ENCODE data around the gene CAPN15. TPM values are rescaled to one million over a fixed set of nuclear protein-coding genes. Genes with fewer than 3 reads are reported as not detected.
"Not testable (repeated sequence)": the region's sequence is repeated elsewhere in the genome, so short reads cannot be mapped to it uniquely, and the experiment has no call there.

Gene CAPN15
- total and polyA plus RNA-seq, 2 of the 4 experiments (the other 2 are of a cell fraction), result 9.3 to 24.3 TPM

DNA sequence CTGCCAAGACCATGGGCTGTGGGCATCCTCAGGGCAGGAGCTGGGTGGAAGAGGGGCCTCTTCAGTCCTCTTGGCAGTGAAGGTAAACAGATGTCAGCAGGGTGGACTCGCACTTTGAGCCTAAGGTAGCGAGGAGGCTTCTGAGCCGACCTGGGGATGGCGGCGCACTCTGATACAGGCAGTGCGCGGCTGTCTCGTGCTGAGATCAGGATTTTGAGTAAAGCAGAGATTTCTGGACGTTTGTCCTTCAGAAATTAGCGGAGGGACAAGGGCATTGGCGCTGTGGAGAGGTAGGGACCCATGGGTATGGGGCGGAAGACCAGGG, 69.2 kb downstream of the CAPN15 start:
- no peak overlapping the region for H3K14ac ChIP-seq (replicated peaks; ENCODE audit: low read depth, low read length)
- H4K20me1 ChIP-seq (ENCODE audit: insufficient read depth, low read length), result peaks cover 51% of the 10 kb centered on the region
- no peak overlapping the region for H3K4ac ChIP-seq (ENCODE audit: low read depth, low read length)
- H3K79me1 ChIP-seq (ENCODE audit: low read depth in 1 of 2, low read length in 2 of 2), result peaks cover 21 to 85% of the 10 kb centered on the region in 2 experiments; a peak in 3 of 4 replicates
- H3K9ac ChIP-seq (ENCODE audit: low read depth, low read length), result no peak overlapping the region
- H2BK120ac ChIP-seq (ENCODE audit: low read depth, low read length), result no peak overlapping the region
- no peak overlapping the region for H3K27ac ChIP-seq (ENCODE audit: insufficient read depth, low read length)
- H4K5ac ChIP-seq (ENCODE audit: low read depth, low read length), result no peak overlapping the region
- H2AFZ ChIP-seq (replicated peaks; ENCODE audit: low read length, poor library complexity), result no peak overlapping the region
- TF ChIP-seq MXI1 (IDR thresholded peaks at IDR 0.05; ENCODE audit: borderline replicate concordance, low read depth, low read length) (no peak), SMC3 (IDR thresholded peaks at IDR 0.05; ENCODE audit: low read depth, low read length) (no peak), FOS (IDR thresholded peaks at IDR 0.05; ENCODE audit: low read depth, low read length) (no peak), NFE2L2 (IDR thresholded peaks at IDR 0.05; ENCODE audit: low read depth, low read length) (no peak), MAFK (IDR thresholded peaks at IDR 0.05; ENCODE audit: low read depth, low read length) (no peak), CEBPB (IDR thresholded peaks at IDR 0.05; ENCODE audit: low read depth, low read length) (no peak), POLR2A (IDR thresholded peaks at IDR 0.05; ENCODE audit: low read depth, low read length) (no peak)
- TF ChIP-seq, protein P1, sequence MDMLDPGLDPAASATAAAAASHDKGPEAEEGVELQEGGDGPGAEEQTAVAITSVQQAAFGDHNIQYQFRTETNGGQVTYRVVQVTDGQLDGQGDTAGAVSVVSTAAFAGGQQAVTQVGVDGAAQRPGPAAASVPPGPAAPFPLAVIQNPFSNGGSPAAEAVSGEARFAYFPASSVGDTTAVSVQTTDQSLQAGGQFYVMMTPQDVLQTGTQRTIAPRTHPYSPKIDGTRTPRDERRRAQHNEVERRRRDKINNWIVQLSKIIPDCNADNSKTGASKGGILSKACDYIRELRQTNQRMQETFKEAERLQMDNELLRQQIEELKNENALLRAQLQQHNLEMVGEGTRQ (IDR thresholded peaks at IDR 0.05; ENCODE audit: low read depth, low read length), result no peak
- ChIA-PET POLR2A (ENCODE audit: unreplicated experiment) (no interaction called here), CTCF (no interaction called here)
- H3K23ac ChIP-seq (ENCODE audit: low read depth, low read length), result no peak overlapping the region
- BruUV-seq (replicated peaks), result no TSS peak
- H3K56ac ChIP-seq (ENCODE audit: extremely low read depth, insufficient read depth, low read length), result no peak overlapping the region
- H2BK5ac ChIP-seq (ENCODE audit: low read depth, low read length, poor library complexity, severe bottlenecking), result no peak overlapping the region
- in situ Hi-C loops (cut with MboI; ENCODE audit: low sequenced_read_pairs), result no loop called here
- ATAC-seq (ENCODE audit: low read depth) (no peak), DNase-seq (no peak)
- H3K9me3 ChIP-seq (ENCODE audit: control insufficient read depth, insufficient read depth, low read length), result no peaks in the 10 kb centered on the region
- 0 out of 2 replicates have a peak, but pooled peaks cover 4% of the 10 kb centered on the region for H3K9me1 ChIP-seq (ENCODE audit: insufficient read depth, low read length)
- no peak overlapping the region for H3K4me2 ChIP-seq (ENCODE audit: low read depth, low read length)
- H4K8ac ChIP-seq (ENCODE audit: low read depth in 2 of 2, low read length in 2 of 2), result no peak overlapping the region
- H2BK20ac ChIP-seq (ENCODE audit: low read depth, low read length), result no peak overlapping the region
- H3K27me3 ChIP-seq (ENCODE audit: control insufficient read depth, insufficient read depth, low read length), result no peaks in the 10 kb centered on the region
- no peak overlapping the region for H3K18ac ChIP-seq (ENCODE audit: low read depth, low read length)
- peaks cover 8% of the 10 kb centered on the region; the same call in 1 of the 2 replicates for H3K36me3 ChIP-seq (ENCODE audit: control insufficient read depth, insufficient read depth, low read length)
- dilution Hi-C loops (cut with HindIII; ENCODE audit: low sequenced_read_pairs, unreplicated experiment), result no loop called here
- 93% methylated on average over 11 of the region's 12 CpGs; no CpG with 5 or more reads in 1 of the 2 experiments for WGBS, 2 experiments (ENCODE audit: extremely low coverage in 2 of 2, insufficient read length in 1 of 2)
- H2BK15ac ChIP-seq (ENCODE audit: low read depth, low read length), result no peak overlapping the region
- H2AK5ac ChIP-seq (ENCODE audit: low read depth, low read length), result no peak overlapping the region
- no peak overlapping the region for H2AK9ac ChIP-seq (replicated peaks; ENCODE audit: low read depth, low read length, poor library complexity)
- H3K4me1 ChIP-seq (ENCODE audit: control insufficient read depth, insufficient read depth, low read length), result no peaks in the 10 kb centered on the region
- intact Hi-C loops (cut with micrococcal nuclease), result no loop called here
- no peak overlapping the region for H4K91ac ChIP-seq (ENCODE audit: insufficient read depth, low read depth, low read length)
- H3K4me3 ChIP-seq (ENCODE audit: insufficient read depth, low read depth, low read length), result no peak overlapping the region

GRCh38 chr16:597655-598054, 70.1 kb downstream of the CAPN15 start:
- dilution Hi-C loops (cut with HindIII; ENCODE audit: low sequenced_read_pairs, unreplicated experiment); H3K14ac ChIP-seq (replicated peaks; ENCODE audit: low read depth, low read length); H3K4me1 ChIP-seq (ENCODE audit: control insufficient read depth, insufficient read depth, low read length); H2AFZ ChIP-seq (replicated peaks; ENCODE audit: low read length, poor library complexity); H3K27ac ChIP-seq (ENCODE audit: insufficient read depth, low read length); H3K4me2 ChIP-seq (ENCODE audit: low read depth, low read length); H3K4ac ChIP-seq (ENCODE audit: low read depth, low read length); H3K27me3 ChIP-seq (ENCODE audit: control insufficient read depth, insufficient read depth, low read length); H3K9me1 ChIP-seq (ENCODE audit: insufficient read depth, low read length); H3K18ac ChIP-seq (ENCODE audit: low read depth, low read length); H2BK15ac ChIP-seq (ENCODE audit: low read depth, low read length); DNase-seq; H2BK5ac ChIP-seq (ENCODE audit: low read depth, low read length, poor library complexity, severe bottlenecking); CTCF ChIA-PET; BruUV-seq (replicated peaks); intact Hi-C loops (cut with micrococcal nuclease); H4K5ac ChIP-seq (ENCODE audit: low read depth, low read length); H3K9ac ChIP-seq (ENCODE audit: low read depth, low read length); H4K8ac ChIP-seq (ENCODE audit: low read depth in 2 of 2, low read length in 2 of 2); H2AK9ac ChIP-seq (replicated peaks; ENCODE audit: low read depth, low read length, poor library complexity); H3K23ac ChIP-seq (ENCODE audit: low read depth, low read length); H4K91ac ChIP-seq (ENCODE audit: insufficient read depth, low read depth, low read length); H2BK20ac ChIP-seq (ENCODE audit: low read depth, low read length); in situ Hi-C loops (cut with MboI; ENCODE audit: low sequenced_read_pairs); H3K36me3 ChIP-seq (ENCODE audit: control insufficient read depth, insufficient read depth, low read length); H2AK5ac ChIP-seq (ENCODE audit: low read depth, low read length); H3K56ac ChIP-seq (ENCODE audit: extremely low read depth, insufficient read depth, low read length); POLR2A ChIA-PET (ENCODE audit: unreplicated experiment); H3K4me3 ChIP-seq (ENCODE audit: insufficient read depth, low read depth, low read length); H2BK120ac ChIP-seq (ENCODE audit: low read depth, low read length); H3K9me3 ChIP-seq (ENCODE audit: control insufficient read depth, insufficient read depth, low read length); ATAC-seq (ENCODE audit: low read depth): not testable (repeated sequence)
- peaks cover 21 to 83% of the 10 kb centered on the region in 2 experiments for H3K79me1 ChIP-seq (ENCODE audit: low read depth in 1 of 2, low read length in 2 of 2)
- WGBS, 2 experiments (ENCODE audit: extremely low coverage in 2 of 2, insufficient read length in 1 of 2), result no CpG with 5 or more reads among the region's 7 CpGs
- peaks cover 41% of the 10 kb centered on the region for H4K20me1 ChIP-seq (ENCODE audit: insufficient read depth, low read length)

All from IMR-90 (cell line).